HG02840 (cell line): ENCODE results near the gene VASN.
A peak's percentile ranks its signal among the peaks of the same experiment; 100 is the strongest.

ENCODE experiments used
- ATAC-seq: cut with Tn5 transposase; IDR thresholded peaks from one replicate; pipeline ENCODE4 v1.9.1; 2021; ENCODE audit warnings: mild to moderate bottlenecking, moderate library complexity, moderate number of reproducible peaks; ENCODE audit not compliant: unreplicated experiment, low FRiP score

The VASN gene

DNA sequence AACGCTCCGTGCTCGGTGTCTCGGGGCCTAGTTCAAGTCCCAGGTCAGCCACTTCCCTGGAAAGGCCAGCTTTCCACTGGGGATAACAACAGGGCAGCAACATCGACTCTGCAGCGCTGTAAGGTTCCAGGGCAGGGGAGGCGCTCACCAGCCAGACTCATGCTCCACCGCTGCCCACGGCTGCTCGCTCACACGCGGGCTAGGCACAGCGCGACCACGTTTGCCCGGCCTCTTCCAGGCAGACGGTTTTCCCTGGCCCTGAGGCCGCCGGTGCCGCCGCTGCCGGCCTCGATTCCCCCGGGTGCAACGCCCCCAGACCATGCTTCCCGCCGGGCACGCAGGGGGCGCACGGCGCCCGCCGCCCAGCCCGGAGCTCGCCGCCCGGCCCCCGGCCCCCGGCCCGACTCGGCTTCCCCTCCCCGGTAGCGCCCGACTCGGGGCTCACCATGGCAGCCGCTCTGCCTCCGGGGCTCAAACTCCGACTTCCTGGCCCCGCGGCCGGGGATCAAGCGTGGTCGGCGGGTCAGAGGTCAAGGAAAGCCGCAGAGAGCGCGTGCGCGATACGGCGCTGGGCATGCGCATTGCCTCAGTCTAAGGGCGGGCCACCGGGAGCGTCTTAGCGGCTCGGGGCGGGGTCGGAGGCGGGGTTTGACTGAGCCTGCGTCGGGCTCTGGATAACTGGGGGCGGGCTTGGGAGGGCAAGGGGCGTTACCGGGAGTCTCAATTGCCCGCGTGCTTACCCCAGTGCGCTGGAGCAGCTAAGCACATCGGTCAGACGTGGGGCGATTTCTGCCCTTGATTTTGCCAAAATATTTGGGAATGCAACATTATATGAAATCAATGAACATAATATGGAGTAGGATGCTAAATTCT is 20.6 kb upstream of the VASN start, which contains the start of gene PAM16:
PAM16 (minus strand) TSS at position 535 of the 873 bp plus-strand sequence; CDS start at position 448, 87 bp downstream.
- ATAC-seq, result peak; percentile 90

DNA sequence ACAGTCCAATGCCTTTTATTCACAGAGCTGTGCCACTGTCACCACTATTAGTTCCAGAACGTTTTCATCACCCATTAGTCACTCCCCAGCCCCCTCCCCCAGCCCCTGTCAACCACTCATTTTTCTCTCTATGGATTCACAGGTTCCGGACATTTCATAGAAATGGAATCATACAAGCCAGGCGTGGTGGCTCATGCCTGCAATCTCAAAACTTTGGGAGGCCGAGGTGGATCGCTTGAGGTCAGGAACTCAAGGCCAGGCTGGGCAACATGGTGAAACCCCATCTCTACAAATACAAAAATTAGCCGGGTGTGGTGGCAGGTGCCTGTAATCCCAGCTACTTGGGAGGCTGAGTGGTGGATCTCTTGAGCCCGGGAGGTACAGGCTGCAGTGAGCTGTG is 19.8 kb upstream of the VASN start:
- no peak for ATAC-seq

DNA sequence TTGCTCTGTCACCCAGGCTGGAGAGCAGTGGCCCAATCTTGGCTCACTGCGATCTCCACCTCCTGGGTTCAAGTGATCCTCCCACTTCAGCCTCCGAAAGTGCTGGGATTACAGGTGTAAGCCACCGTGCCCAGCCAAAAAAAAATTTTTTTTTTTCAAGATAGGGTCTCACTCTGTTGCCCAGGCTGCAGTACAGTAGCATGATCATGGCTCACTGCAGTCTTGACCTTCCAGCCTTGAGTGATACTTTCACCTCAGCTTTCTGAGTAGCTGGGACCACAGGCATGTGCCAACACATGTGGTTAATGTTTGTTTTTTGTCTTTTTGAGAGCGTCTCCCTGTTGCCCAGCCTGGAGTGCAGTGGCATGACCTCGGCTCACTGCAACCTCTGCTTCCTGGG is 18.8 kb upstream of the VASN start:
- no peak for ATAC-seq

DNA sequence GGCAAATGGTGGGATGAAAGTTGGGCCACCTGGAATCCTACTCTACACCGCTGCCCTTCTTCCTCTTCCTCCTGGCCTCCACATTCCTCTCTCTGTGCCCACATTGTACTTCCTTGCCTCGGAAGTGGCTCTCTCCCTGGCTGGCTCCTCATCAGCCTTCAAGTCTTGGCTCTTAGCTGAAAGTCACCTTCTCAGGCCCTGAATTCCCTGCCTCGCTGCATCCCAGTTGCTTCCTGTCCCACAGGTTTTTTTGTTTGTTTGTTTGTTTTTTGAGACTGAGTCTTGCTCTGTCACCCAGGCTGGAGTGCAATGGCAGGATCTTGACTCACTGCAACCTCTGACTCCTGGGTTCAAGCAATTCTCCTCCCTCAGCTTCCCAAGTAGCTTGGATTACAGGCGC is 18.0 kb upstream of the VASN start:
- no peak for ATAC-seq

DNA sequence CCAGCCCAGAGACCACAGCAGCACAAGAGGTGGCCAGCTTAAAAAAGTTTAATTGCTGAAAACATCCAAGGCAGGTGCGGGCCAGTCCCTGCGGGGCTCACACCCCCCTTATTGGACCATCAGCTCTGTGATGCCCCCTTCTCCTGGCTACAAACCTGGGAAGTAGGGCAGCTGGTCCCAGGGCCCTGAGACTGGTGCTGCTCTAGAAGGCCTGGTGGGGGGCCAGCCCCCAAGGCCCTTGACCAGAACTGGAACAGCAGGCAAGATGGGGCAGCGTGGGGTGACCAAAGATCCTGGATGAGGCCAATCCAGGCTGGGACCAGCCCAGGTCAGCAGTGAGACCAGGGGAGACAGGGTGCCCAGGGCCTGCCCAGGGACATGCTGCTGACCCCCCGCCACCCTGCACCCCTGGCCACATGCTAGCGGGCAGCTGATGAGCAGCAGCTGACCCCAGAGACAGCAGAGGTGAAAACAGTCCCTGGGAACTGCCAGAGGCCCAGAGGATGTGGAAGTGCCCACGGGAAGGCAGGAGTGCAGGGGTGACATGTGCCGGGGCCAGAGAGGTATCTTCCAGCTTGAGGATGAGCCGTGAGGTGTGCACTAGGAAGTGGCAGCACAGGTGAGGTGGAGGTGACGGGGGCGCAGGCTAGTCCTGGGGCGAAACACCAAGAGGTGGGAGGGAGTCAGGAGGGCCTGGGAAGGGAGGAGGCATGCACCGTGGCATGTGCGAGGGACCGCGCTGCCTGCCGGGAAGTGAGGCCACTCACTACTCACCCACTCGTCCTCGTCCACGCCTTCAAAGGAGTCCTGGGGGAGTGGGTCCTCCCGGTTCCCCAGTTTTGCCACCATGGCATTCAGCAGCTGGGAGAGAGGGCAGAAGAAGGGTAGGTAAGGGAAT is 16.9 kb upstream of the VASN start:
- ATAC-seq, result no peak

DNA sequence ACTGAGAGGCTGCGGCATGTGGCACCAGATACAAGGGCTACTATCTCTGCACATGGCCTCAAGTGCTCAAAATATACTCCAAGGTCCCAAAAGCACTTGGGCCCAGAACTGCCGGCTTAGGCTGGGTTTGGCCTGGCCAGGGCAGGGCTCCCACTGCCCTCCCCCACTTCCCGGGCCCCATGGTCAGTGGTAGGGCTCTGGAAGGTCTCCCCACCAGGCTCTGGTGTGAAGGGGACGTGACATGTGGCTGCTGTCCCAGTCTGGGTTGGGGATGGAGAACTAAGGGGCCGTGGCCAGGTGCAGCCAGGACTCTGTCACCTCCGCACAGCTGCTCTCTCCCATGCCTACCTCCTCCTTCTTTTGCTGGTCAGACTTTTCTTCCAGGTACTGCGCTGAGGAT is 14.8 kb upstream of the VASN start:
- ATAC-seq, result no peak

DNA sequence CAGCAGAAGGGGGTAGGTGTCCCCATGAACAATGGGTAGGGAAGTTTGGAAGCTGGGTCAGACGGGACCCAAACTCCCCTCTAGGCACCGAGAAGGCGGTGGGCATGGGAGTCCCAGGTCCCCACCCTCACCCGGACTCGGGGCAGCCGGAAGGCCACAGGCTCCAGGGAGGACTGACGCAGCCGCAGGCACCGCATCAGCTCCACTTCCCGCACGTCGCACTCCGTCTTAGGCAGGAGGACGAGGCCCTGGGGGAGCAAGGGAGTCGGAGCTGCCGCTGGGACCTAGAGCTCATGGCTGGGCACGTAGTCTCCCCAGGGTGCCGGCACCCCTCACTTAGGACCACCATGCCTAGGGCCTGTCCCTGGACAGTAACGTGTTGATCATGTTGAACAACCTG is 13.4 kb upstream of the VASN start:
- no peak for ATAC-seq

DNA sequence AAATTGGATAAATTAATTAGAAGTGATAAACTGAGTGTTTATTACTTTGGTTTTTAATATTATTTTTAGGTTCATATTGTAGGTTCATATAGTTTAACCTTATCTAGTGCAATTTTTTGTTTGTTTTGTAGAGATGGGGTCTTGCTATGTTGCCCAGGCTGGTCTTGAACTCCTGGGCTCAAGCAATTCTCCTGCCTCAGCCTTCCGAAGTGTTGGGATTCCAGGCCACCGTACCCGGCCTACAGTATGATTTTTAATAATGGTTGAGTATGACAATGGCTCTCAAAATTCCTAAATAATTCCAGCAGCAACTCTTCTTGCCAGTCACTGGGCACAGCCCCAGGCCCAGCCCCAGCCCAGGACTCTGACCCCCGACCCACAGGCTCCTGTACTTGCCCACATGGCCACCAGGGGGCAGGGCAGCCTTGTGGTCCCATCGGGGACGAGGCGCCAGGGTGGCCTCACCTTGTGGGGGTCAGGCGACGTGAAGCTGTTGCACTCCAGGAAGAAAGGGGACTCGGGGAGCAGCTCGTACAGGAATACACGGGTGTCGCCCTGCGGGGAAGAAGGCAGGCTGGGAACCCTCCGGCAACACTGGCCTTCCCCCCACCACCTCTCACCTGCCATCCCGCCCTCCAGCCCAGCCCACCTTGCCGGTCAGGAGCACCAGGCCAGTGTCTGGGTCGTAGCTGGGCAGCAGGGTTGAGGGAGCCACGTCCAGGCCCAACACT is 12.7 kb upstream of the VASN start:
- ATAC-seq, result no peak

DNA sequence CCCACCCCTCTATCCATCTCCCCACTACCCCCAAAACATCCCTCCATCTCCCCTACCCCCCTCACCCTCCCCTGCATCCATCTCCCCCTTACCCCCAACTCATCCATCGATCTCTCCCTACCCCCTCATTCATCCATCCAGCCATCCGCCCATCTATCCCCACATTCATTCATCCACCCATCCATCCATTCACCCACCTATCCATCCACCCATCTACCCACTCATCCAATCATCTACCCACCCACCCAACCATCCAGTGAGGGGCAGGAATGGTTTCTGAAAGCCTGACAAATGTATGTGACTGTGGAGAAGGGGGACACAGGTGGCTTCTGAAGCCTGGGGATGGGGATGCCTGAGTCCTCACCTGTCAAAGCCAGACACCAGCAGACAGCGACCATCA is 11.7 kb upstream of the VASN start:
- ATAC-seq, result no peak

DNA sequence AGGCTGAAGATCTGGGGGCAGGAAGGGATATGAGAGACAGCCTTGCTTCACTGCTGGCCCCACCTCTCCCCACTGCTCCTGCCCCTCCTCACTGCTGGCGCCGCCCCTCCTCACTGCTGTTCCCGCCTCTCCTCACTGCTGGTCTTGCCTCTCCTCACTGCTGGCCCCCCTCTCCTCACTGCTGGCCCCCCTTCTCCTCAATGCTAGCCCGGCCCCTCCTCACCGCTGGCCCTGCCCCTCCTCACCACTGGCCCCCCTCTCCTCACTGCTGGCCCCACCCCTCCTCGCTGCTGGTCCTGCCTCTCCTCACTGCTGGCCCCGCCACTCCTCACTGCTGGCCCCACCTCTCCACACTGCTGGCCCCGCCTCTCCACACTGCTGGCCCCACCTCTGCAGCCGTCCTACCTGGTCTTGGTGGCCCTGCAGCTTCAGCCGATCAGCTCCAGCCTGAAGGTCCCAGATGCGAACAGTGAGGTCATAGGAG is 11.1 kb upstream of the VASN start:
- no peak for ATAC-seq

DNA sequence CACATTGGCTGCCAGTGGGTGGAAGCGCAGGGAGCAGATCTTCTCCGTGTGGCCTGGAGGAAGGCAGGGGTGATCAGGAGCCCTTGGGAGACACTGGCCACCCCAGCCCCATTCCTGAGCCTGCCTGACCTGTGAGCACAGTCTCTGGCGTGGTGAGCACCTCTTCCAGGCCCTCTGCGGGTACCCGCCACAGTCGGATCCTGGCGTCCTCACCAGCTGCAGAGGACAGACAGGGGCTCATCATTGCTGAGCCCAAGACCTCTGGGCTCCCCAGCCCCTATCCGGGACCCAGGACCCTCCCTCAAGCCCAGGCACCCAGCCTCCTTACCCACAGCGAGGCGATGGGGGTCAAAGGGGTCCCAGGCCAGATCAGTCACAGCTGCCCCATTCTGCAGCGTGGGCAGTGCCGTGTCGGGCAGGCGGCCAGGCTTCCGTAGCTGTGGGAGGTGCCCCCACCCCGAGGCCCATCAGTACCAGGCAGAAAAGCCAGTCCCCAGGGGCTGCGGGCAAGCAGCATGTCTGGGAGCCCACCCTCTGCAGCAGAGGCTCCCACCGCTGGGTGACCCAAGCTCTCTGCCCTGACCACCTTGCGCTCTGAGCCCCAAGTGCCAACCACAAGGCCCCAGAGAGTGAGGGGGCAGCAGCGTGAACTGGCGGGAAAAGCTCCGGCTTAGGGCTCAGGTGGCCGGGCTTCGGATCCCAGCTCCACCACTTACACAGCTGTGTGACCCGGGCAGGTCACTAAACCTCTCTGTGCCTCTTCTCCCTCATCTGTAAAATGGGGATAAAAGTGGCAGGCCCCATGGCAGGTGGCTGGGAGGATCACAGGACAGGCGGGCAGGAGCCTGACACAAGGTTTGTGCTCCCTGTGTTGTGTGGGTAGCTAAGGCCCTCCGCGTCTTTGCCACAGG is 10.4 kb upstream of the VASN start:
- ATAC-seq, result no peak

DNA sequence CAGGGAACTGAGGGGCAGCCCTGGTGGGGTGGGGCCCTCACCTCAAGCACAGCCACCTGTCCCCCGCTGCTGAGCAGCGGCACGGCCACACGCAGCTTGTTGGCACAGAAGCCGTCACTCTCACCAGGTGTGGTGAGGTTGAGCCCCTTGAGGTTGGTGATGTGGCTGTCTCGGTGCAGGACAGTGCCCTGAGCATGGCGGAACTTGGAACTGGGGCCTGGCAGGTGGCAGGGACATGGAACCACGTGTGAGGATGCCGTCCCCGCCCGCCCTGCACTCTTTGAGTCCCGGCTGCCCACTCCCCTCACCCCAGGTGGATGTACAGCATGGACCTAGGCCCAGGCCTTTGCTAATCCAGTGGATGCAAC is 9.7 kb upstream of the VASN start:
- no peak for ATAC-seq

DNA sequence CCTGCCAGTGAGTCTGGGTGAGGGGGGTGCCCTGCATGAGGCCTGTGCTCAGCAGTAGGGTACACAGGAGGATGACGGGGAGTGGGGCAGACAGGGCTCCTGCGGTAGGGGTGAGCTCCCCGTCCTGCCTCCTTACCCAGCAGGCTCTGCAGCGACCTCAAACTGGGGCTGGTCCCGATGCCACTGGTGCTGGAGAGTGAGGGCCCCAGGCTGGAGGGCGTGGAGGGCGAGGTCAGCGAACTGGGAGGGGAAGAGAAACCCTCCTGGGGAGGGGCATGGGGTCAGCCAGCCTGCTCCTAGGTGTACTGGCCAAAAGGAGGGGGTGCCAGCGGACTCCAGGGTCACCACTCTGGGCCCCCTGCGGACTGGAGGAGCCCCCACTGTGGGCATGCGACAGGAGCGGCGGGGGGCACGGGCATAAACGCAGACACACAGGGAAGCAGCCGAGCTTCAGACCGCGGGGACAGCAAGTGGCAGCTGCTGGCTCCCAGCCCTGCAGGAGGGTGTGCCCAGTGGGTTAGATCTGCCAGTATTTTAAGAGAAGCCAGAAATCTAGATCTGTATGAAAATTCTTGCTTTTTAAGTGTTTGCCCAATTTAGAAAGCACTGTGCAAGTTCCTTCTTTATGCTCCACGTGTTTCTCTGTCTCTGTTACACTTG is 9.0 kb upstream of the VASN start:
- no peak for ATAC-seq

DNA sequence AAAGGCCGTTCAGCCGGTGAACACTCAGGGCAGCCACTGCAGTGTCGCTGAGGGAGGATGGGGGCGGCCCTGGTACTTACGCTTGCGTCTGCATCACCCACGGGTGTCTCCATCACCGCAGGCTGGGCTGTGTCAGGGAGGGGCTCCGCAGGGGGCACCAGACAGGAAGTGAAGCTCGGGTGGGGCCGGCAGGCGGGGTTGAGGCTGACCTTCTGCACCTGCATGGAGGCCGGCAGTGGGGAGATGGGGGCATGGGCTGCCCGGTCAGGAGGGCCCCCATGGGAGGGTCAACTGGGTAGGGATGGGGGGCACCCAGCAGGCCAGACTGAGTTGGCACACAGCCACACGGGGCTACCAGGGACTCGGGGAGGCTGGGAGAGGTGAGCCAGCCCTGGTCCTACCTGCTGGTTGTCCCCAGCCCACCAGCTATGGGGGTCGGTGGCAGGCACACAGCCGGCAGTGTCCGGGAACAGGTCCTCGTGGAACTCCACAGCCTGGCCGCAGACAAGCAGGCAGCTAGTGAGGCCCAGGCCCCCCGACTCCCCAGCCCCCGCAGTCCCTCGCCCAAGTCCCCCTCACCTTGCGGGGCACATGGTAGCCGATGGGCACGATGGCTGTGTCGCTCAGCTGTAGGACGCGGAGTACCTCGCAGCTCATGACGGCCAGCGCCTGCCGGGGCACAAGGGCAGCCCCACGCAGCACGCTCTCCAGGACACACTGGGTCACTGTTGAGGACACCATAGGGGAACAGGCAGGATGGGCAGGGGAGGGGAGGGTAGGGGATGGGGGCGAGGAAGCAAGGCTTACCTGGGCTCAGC is 7.2 kb upstream of the VASN start:
- ATAC-seq, result no peak

DNA sequence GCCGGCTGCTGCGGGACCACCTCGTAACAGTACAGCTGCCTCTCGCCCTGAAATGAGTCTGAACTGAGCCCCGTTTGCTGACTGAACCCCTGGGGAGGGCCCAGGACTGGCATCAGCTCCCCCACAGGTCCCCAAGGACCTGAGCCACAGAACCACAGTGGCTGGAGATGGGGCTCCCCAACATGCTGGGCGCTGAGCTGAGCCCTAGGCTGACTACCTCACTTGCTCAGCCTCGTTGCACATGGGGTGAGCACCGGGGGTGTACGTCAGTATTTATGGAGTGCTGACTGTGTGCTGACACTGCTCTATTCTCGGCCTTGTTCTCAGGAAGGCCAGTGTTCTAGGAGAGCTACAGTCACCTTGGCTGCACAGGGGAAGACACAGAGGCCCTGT is 6.6 kb upstream of the VASN start:
- no peak for ATAC-seq

DNA sequence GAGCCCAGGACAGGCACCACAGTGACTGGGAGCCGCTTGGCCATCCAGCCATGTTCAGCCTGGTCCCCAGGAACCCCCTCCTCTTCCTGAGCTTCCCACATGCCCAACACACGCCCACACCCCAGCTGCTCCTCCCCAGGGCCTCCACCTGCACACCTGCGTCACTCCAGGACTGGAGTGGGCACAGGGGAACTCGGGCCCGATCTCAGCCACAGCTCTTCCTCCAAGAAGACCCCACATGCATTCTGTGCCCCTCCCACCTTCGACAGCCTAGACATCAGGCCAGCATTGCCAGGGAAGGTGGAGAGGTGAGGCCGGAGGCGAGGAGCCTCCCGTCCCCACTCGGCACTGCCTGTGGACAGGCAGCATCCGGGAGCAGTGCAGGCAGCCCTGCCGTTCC is 6.0 kb upstream of the VASN start:
- no peak for ATAC-seq

DNA sequence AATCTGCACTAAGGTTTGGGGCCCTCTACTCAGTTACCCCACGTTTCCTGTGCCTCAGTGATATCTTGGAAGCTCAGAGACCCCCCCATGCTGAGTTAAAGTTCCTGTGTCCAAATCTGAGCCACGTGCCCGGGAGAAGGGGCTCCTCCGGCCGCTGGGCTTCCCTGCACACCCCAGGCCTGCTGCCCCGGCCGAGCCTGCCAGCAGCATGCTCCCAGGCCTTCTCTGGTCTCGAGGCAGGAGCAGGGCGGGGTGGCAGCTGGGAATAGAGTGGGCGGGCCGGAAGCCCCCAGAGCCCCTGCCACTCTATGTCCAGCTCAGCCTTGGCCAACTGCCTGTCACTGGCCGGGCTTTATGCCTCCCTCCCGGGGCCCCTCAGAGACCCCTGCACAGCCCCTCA is 5.6 kb upstream of the VASN start:
- ATAC-seq, result no peak

DNA sequence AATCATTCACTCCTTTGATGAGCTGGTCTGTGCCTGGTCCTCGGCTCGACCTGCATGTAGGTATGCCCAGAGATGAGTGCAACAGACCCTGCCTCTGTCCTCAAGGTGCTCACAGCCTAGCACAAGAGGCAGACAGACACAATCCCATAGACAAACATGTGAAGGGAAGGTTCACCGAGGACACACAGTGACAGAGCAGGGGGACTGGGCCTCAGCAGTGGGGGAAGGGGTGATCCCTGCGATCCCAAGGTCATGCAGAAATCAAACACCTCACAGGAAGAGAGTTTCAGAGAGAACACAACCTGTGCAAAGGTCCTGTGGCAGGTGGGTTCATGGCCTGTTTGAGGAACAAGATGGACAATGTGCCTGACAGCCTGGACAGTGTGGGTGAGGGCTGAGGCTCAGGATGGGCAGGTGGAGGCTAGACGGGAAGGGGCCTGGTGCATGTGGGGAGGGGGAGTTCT is 4.2 kb upstream of the VASN start:
- no peak for ATAC-seq
